ENCODE results near the gene UBA52.

- no peak for TF ChIP-seq POLR2AphosphoS5 (IDR thresholded peaks at IDR 0.05; ENCODE audit: low read depth, low read length)
- TF ChIP-seq SPI1 (IDR thresholded peaks at IDR 0.05; ENCODE audit: low read depth, low read length): no peak
These were observed 39.8 kb downstream of the UBA52 start for GRCh38 chr19:18611327-18612050.
